A549 (cell line): ENCODE results near the gene ZNF362. TPM values are rescaled to one million over a fixed set of nuclear protein-coding genes. Genes with fewer than 3 reads are reported as not detected.

Source experiments
- ATAC-seq, 2 experiments: fragments of 200-7000 bp in 1 of 2; fragments of >200 bp in 1 of 2; cut with Nextera tagmentation in 1 of 2; cut with Tn5 transposase in 1 of 2; 3 replicates each; pipeline versions ENCODE4 v1.8.0 to v1.9.1; 2018 to 2020; ENCODE audit warnings: mild to moderate bottlenecking in 1 of 2, moderate library complexity in 1 of 2
- CTCF ChIA-PET: fragments of 300-600 bp; sonication (Branson Sonifier 250); formaldehyde crosslinking; extraction: SDS; loops from one replicate; lab custom pipeline; 2021; ENCODE audit warnings: antibody characterized with exemption, inconsistent platforms; lab: Yijun Ruan, JAX
- POLR2A ChIA-PET: fragments of 350-600 bp; formaldehyde crosslinking; extraction: SDS; loops from one replicate; lab custom pipeline; 2021; ENCODE audit warnings: antibody characterized with exemption, inconsistent platforms; lab: Yijun Ruan, JAX
- DNase-seq, 2 experiments: peaks; one replicate each; pipeline versions ENCODE4 v3.0.0 to v3.0.0-alpha.2; 2011 to 2016; ENCODE audit warnings: low read depth in 1 of 2, low spot score in 1 of 2
- FAIRE-seq: peaks from 2 replicates; lab custom pipeline; 2011; peaks lifted over from hg19 to GRCh38; lab: Jason Lieb, UNC
- H3K27ac ChIP-seq, 2 experiments: fragments of >200 bp; sonication (Bioruptor Twin); formaldehyde crosslinking; 3 replicates each; pipeline ENCODE4 v1.5.1; 2016 to 2017
- H3K4me1 ChIP-seq: fragments of >200 bp; sonication (Bioruptor Twin); formaldehyde crosslinking; 3 replicates; pipeline ENCODE4 v1.6.1; 2016
- H3K4me2 ChIP-seq: fragments of >200 bp; sonication (Bioruptor Twin); formaldehyde crosslinking; 3 replicates; pipeline ENCODE4 v1.6.1; 2016
- H3K4me3 ChIP-seq: fragments of >200 bp; sonication (Bioruptor Twin); formaldehyde crosslinking; 3 replicates; pipeline ENCODE4 v1.5.1; 2016
- H3K9me3 ChIP-seq: fragments of >200 bp; sonication (Bioruptor Twin); formaldehyde crosslinking; 3 replicates; pipeline ENCODE4 v1.6.1; 2016
- CBX8 ChIP-seq: fragments of 200-600 bp; sonication (generic); IDR thresholded peaks from 2 replicates; pipeline ENCODE4 v1.6.1; 2016
- CEBPB ChIP-seq, 2 experiments: fragments of >200 bp in 1 of 2; sonication (Bioruptor Twin) in 1 of 2; formaldehyde crosslinking in 1 of 2; IDR thresholded peaks; 2 replicates each; pipeline ENCODE4 v1.6.1; 2012 to 2016
- CHD4 ChIP-seq: fragments of 200-600 bp; sonication (generic); IDR thresholded peaks from 2 replicates; pipeline ENCODE4 v1.6.1; 2016; ENCODE audit warnings: antibody characterized with exemption, mild to moderate bottlenecking, borderline replicate concordance
- EHF ChIP-seq: fragments of 250-450 bp; sonication (Bioruptor Pico); IDR thresholded peaks from 2 replicates; pipeline ENCODE4 v1.5.0; 2020; ENCODE audit warnings: mild to moderate bottlenecking
- EHMT2 ChIP-seq: fragments of 200-600 bp; sonication (generic); IDR thresholded peaks from 2 replicates; pipeline ENCODE4 v1.6.1; 2016; ENCODE audit warnings: antibody characterized with exemption, low read depth, mild to moderate bottlenecking, moderate library complexity
- FOSB ChIP-seq: fragments of 250-450 bp; sonication (Bioruptor Pico); IDR thresholded peaks from 2 replicates; pipeline ENCODE4 v1.5.0; 2020; ENCODE audit warnings: mild to moderate bottlenecking, moderate library complexity
- FOSL2 ChIP-seq, 2 experiments: fragments of 450-650 bp in 1 of 2; fragments of >200 bp in 1 of 2; sonication (Bioruptor Twin) in 1 of 2; formaldehyde crosslinking; IDR thresholded peaks; 2 replicates each; pipeline versions ENCODE4 v1.5.0 to v1.6.1; 2016 to 2020; ENCODE audit warnings: mild to moderate bottlenecking in 1 of 2, moderate library complexity in 1 of 2
- GATA3 ChIP-seq: IDR thresholded peaks from 2 replicates; pipeline ENCODE4 v1.6.1; 2012; ENCODE audit warnings: borderline replicate concordance
- HDAC2 ChIP-seq: fragments of 200-600 bp; sonication (generic); IDR thresholded peaks from 2 replicates; pipeline ENCODE4 v1.6.1; 2016
- JUN ChIP-seq, 2 experiments: fragments of >200 bp; sonication (Bioruptor Twin); formaldehyde crosslinking; IDR thresholded peaks; 2 replicates in 1 of 2; 3 replicates in 1 of 2; pipeline ENCODE4 v1.6.1; 2016 to 2017
- JUNB ChIP-seq: fragments of >200 bp; sonication (Bioruptor Twin); formaldehyde crosslinking; IDR thresholded peaks from 2 replicates; pipeline ENCODE4 v1.6.1; 2016
- NFE2L2 ChIP-seq: fragments of 150-350 bp; conservative IDR thresholded peaks from 2 replicates; pipeline ENCODE4 v1.6.1; 2014; ENCODE audit warnings: low read length
- NPAS2 ChIP-seq: fragments of 250-450 bp; sonication (Bioruptor Pico); IDR thresholded peaks from 2 replicates; pipeline ENCODE4 v1.8.0; 2022; ENCODE audit warnings: mild to moderate bottlenecking, moderate library complexity, borderline replicate concordance
- RAD21 ChIP-seq, 2 experiments: fragments of >200 bp in 1 of 2; sonication (Bioruptor Twin) in 1 of 2; formaldehyde crosslinking in 1 of 2; IDR thresholded peaks in 1 of 2; conservative IDR thresholded peaks in 1 of 2; 2 replicates in 1 of 2; 3 replicates in 1 of 2; pipeline ENCODE4 v1.6.1; 2012 to 2018; ENCODE audit warnings: inconsistent platforms in 1 of 2
- RCOR1 ChIP-seq: fragments of 150-350 bp; IDR thresholded peaks from 2 replicates; pipeline ENCODE4 v1.6.1; 2014; ENCODE audit warnings: antibody characterized with exemption, low read length, low read depth
- RFX5 ChIP-seq: fragments of 450-650 bp; IDR thresholded peaks from 2 replicates; pipeline ENCODE4 v1.7.1; 2014; ENCODE audit warnings: antibody characterized with exemption, mild to moderate bottlenecking, moderate library complexity
- TFCP2L1 ChIP-seq: fragments of 250-450 bp; sonication (Bioruptor Pico); IDR thresholded peaks from 2 replicates; pipeline ENCODE4 v1.5.0; 2021; ENCODE audit warnings: mild to moderate bottlenecking
- ZSCAN20 ChIP-seq: fragments of 250-450 bp; sonication (Bioruptor Pico); IDR thresholded peaks from 2 replicates; pipeline ENCODE4 v1.8.0; 2022; ENCODE audit warnings: mild to moderate bottlenecking, moderate library complexity
- WGBS: methylation state at CpG from one replicate; pipeline ENCODE4 v1.1.6; 2017; ENCODE audit errors: missing lambda C conversion rate; 5-methylcytosine and 5-hydroxymethylcytosine counted together
- polyA plus RNA-seq, 4 experiments: library from polyadenylated mRNA; depleted of rRNA in 3 of 4; stranded (reverse); fragments of >200 nt; fragmentation: RNase III in 1 of 4; extraction: RNeasy Plus Mini Kit Qiagen cat#74134 plus additional on column Dnase treatment in 1 of 4; gene quantifications; 2 replicates in 3 of 4; 3 replicates in 1 of 4; pipeline ENCODE4 v1.2.3, GENCODE V29; 2011 to 2017
- TF ChIP-seq, protein P1 (sequence below): IDR thresholded peaks from 2 replicates; pipeline ENCODE4 v1.6.1; 2012
- TF ChIP-seq, protein P2 (sequence below): IDR thresholded peaks from 2 replicates; pipeline ENCODE4 v1.6.1; 2012
- TF ChIP-seq, protein P3 (sequence below): fragments of 250-450 bp; sonication (Bioruptor Pico); IDR thresholded peaks from 2 replicates; pipeline ENCODE4 v1.5.0; 2021; ENCODE audit warnings: mild to moderate bottlenecking, moderate library complexity, borderline replicate concordance
- TF ChIP-seq, protein P4 (sequence below): fragments of 200-600 bp; sonication (generic); IDR thresholded peaks from 2 replicates; pipeline ENCODE4 v1.6.1; 2016; ENCODE audit warnings: antibody characterized with exemption, mild to moderate bottlenecking, moderate library complexity
- TF ChIP-seq, protein P5 (sequence below): fragments of >200 bp; sonication (Bioruptor Twin); formaldehyde crosslinking; IDR thresholded peaks from 2 replicates; pipeline ENCODE4 v1.6.1; 2016
- TF ChIP-seq, protein P6 (sequence below): fragments of >200 bp; sonication (Bioruptor Twin); formaldehyde crosslinking; IDR thresholded peaks from 3 replicates; pipeline ENCODE4 v1.5.1; 2016

ZNF362 gene
- polyA plus RNA-seq, 2 of the 4 experiments (the other 2 are of a cell fraction): 4.8 to 7.9 TPM

DNA sequence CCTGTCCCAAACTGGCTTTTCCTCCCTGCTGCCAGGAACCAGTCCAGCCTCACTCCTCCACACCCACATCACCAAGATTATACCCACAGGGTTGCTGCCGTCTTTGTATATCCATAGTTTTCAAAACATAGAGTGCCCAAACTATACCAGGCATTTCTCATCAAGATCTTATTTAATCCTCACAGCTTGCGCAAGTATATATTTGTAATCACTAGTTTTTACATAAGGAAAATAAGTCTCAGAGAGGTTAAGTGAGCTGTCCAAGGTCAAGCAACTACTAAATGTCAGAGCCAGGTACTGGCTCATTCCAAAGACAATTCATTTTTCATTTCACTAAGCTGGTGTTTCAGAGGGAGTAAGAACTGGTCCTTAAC, 34.9 kb upstream of the ZNF362 start:
- no peak overlapping the region for H3K4me3 ChIP-seq
- ATAC-seq (no peak), FAIRE-seq (no peak), DNase-seq (no peak)
- no peak overlapping the region for H3K27ac ChIP-seq
- ChIA-PET POLR2A (no interaction called here), CTCF (interaction anchor here (1.2 to 2.1 kb wide), 2 partner anchors 24 to 74 kb away, joined by 3 to 5 read pairs; no protein-coding TSS in a partner anchor)
- 69% methylated on average over 2 of the region's 2 CpGs for WGBS
- H3K4me2 ChIP-seq: no peak overlapping the region
- TF ChIP-seq EHMT2: no peak
- TF ChIP-seq RCOR1: no peak
- TF ChIP-seq, protein P1, sequence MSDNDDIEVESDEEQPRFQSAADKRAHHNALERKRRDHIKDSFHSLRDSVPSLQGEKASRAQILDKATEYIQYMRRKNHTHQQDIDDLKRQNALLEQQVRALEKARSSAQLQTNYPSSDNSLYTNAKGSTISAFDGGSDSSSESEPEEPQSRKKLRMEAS: no peak
- no peak for TF ChIP-seq ZSCAN20
- no peak for TF ChIP-seq JUN (IDR thresholded peaks at IDR 0.05)
- TF ChIP-seq EHF (CRISPR knock-in tag): no peak
- no peak for TF ChIP-seq TFCP2L1 (CRISPR knock-in tag)
- no peak for TF ChIP-seq CHD4
- no peak for TF ChIP-seq RFX5
- peaks cover 5% of the 10 kb centered on the region; the same call in 1 of the 3 replicates for H3K9me3 ChIP-seq
- H3K4me1 ChIP-seq: no peaks in the 10 kb centered on the region

DNA sequence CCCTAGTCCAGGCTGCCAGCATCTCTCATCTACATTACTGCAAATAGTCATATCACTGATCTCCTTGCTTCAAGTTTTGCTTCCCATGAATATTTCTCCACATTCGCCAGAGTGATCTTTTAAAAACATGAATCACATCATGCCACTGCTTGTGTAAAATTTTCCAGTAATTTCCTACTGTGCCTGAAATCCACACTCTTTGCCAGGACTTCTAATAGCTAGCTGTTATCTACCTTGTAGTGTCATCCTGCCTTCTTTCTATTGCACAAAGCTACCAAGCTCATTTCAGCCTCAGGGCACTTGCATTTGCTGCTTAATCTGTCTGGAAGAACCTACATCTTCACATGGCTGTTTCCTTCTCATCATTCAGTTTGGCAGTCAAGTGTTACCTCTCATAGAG, 33.9 kb upstream of the ZNF362 start:
- Histone ChIP-seq H3K9me3 (peaks cover 5% of the 10 kb centered on the region; the same call in 1 of the 3 replicates), H3K4me3 (no peak overlapping the region), H3K4me2 (no peak overlapping the region), H3K27ac (no peak overlapping the region), H3K4me1 (no peaks in the 10 kb centered on the region)
- POLR2A ChIA-PET: no interaction called here
- DNase-seq (no peak), ATAC-seq (no peak), FAIRE-seq (no peak)
- WGBS: 83% methylated on average over 1 of the region's 1 CpG
- TF ChIP-seq CEBPB (IDR thresholded peaks at IDR 0.05): no peak
- TF ChIP-seq, protein P2, sequence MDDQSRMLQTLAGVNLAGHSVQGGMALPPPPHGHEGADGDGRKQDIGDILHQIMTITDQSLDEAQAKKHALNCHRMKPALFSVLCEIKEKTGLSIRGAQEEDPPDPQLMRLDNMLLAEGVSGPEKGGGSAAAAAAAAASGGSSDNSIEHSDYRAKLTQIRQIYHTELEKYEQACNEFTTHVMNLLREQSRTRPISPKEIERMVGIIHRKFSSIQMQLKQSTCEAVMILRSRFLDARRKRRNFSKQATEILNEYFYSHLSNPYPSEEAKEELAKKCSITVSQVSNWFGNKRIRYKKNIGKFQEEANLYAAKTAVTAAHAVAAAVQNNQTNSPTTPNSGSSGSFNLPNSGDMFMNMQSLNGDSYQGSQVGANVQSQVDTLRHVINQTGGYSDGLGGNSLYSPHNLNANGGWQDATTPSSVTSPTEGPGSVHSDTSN: no peak
- TF ChIP-seq, protein P3, sequence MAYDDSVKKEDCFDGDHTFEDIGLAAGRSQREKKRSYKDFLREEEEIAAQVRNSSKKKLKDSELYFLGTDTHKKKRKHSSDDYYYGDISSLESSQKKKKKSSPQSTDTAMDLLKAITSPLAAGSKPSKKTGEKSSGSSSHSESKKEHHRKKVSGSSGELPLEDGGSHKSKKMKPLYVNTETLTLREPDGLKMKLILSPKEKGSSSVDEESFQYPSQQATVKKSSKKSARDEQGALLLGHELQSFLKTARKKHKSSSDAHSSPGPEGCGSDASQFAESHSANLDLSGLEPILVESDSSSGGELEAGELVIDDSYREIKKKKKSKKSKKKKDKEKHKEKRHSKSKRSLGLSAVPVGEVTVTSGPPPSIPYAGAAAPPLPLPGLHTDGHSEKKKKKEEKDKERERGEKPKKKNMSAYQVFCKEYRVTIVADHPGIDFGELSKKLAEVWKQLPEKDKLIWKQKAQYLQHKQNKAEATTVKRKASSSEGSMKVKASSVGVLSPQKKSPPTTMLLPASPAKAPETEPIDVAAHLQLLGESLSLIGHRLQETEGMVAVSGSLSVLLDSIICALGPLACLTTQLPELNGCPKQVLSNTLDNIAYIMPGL: no peak
- TF ChIP-seq NPAS2: no peak
- no peak for TF ChIP-seq CBX8
- TF ChIP-seq, protein P4, sequence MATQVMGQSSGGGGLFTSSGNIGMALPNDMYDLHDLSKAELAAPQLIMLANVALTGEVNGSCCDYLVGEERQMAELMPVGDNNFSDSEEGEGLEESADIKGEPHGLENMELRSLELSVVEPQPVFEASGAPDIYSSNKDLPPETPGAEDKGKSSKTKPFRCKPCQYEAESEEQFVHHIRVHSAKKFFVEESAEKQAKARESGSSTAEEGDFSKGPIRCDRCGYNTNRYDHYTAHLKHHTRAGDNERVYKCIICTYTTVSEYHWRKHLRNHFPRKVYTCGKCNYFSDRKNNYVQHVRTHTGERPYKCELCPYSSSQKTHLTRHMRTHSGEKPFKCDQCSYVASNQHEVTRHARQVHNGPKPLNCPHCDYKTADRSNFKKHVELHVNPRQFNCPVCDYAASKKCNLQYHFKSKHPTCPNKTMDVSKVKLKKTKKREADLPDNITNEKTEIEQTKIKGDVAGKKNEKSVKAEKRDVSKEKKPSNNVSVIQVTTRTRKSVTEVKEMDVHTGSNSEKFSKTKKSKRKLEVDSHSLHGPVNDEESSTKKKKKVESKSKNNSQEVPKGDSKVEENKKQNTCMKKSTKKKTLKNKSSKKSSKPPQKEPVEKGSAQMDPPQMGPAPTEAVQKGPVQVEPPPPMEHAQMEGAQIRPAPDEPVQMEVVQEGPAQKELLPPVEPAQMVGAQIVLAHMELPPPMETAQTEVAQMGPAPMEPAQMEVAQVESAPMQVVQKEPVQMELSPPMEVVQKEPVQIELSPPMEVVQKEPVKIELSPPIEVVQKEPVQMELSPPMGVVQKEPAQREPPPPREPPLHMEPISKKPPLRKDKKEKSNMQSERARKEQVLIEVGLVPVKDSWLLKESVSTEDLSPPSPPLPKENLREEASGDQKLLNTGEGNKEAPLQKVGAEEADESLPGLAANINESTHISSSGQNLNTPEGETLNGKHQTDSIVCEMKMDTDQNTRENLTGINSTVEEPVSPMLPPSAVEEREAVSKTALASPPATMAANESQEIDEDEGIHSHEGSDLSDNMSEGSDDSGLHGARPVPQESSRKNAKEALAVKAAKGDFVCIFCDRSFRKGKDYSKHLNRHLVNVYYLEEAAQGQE: no peak
- CTCF ChIA-PET: interaction anchor here (2.1 kb wide), 1 partner anchor 73 kb away, joined by 5 read pairs; no protein-coding TSS in a partner anchor

DNA sequence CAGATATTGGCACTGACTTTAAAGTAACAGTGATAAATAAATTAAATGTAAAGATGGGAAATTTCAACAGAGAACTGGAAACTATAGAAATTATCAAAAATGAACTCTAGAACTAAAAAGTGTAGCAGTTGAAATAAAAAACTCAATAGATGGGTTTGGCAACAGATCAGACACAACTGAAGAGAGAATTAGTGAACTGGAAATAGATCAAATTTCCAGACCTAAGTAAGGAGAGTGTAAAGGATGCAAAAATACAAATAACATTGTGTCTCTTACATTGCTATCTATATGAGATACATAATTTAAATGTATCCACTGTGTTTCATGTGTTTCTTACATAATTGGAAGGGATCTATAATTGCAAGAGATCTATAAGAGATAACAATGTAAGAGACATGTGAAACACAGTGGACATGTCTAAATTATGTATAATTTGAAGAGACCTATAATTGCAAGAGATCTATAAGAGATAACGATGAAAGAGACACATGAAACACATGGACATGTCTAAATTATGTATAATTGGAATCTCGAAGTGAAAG, 32.1 kb upstream of the ZNF362 start:
- H3K4me2 ChIP-seq: no peak overlapping the region
- no peak for DNase-seq
- peaks cover 5% of the 10 kb centered on the region; the same call in 1 of the 3 replicates for H3K9me3 ChIP-seq
- ATAC-seq: no peak
- ChIA-PET CTCF (no interaction called here), POLR2A (no interaction called here)
- WGBS: 2% methylated on average over 2 of the region's 2 CpGs
- H3K4me3 ChIP-seq: no peak overlapping the region
- no peaks in the 10 kb centered on the region for H3K4me1 ChIP-seq
- no peak overlapping the region for H3K27ac ChIP-seq
- no peak for FAIRE-seq
- TF ChIP-seq HDAC2 (no peak), GATA3 (no peak), JUNB (no peak), RAD21 (conservative IDR thresholded peaks at IDR 0.05 in 1 of 2, IDR thresholded peaks at IDR 0.05 in 1 of 2) (no peak), FOSL2 (IDR thresholded peaks at IDR 0.05) (no peak), FOSL2 (CRISPR knock-in tag; IDR thresholded peaks at IDR 0.05) (no peak), FOSB (CRISPR knock-in tag) (no peak), NFE2L2 (no peak)
- TF ChIP-seq, protein P5, sequence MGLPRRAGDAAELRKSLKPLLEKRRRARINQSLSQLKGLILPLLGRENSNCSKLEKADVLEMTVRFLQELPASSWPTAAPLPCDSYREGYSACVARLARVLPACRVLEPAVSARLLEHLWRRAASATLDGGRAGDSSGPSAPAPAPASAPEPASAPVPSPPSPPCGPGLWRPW: no peak
- TF ChIP-seq, protein P6, sequence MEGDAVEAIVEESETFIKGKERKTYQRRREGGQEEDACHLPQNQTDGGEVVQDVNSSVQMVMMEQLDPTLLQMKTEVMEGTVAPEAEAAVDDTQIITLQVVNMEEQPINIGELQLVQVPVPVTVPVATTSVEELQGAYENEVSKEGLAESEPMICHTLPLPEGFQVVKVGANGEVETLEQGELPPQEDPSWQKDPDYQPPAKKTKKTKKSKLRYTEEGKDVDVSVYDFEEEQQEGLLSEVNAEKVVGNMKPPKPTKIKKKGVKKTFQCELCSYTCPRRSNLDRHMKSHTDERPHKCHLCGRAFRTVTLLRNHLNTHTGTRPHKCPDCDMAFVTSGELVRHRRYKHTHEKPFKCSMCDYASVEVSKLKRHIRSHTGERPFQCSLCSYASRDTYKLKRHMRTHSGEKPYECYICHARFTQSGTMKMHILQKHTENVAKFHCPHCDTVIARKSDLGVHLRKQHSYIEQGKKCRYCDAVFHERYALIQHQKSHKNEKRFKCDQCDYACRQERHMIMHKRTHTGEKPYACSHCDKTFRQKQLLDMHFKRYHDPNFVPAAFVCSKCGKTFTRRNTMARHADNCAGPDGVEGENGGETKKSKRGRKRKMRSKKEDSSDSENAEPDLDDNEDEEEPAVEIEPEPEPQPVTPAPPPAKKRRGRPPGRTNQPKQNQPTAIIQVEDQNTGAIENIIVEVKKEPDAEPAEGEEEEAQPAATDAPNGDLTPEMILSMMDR: no peak
- TF ChIP-seq, protein P3: no peak
